Gastrocnemius medialis (tissue), 4 donors: ENCODE measurements around the gene LARP4B.

Experiments
- POLR2A ChIP-seq, 2 donors: fragments of 450-650 bp; IDR thresholded peaks; one replicate each; pipeline ENCODE4 v1.6.1; 2017; ENCODE audit warnings: antibody characterized with exemption in 2 of 2, mild to moderate bottlenecking in 2 of 2, moderate library complexity in 2 of 2
- TF ChIP-seq, protein P1 (sequence below), 5 experiments: fragments of 450-650 bp in 3 of 5; fragments of 200-600 bp in 2 of 5; sonication (generic) in 2 of 5; IDR thresholded peaks in 4 of 5; conservative IDR thresholded peaks in 1 of 5; 1 replicate in 4 of 5; 2 replicates in 1 of 5; pipeline ENCODE4 v1.5.1; 2016 to 2019; ENCODE audit warnings: antibody characterized with exemption in 5 of 5, mild to moderate bottlenecking in 3 of 5, moderate library complexity in 3 of 5

DNA sequence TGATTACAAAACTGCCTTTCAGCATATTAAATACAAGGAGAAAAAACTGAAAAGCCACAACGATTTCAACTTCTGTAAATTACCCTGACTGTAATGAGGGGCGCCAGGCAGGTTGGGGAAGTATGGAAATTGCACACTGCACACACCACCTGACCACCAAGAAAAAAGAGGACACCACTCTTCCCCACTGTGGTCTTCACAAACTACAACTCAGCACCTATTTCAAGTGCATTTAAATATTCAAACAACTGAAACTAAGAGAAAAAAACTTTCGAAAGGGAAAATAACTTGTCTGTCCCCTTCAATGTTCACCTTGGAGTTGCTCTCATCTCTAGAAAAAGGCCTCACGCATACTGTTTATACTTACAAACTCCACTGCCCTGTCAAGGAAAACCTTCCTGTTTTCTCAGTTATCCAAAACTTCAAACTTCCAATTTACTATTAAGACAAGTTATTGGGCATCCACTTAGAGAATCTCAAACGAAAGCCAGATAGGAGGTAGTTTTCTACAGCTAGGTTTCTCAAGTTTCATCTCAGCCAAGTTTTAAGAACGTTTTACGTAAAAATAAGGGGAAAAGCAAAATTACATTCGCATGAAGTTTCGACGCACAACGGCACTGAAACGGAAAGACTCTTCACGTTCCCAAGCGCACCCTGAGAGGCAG is 1.4 kb downstream of the LARP4B start:
- TF ChIP-seq, protein P1, sequence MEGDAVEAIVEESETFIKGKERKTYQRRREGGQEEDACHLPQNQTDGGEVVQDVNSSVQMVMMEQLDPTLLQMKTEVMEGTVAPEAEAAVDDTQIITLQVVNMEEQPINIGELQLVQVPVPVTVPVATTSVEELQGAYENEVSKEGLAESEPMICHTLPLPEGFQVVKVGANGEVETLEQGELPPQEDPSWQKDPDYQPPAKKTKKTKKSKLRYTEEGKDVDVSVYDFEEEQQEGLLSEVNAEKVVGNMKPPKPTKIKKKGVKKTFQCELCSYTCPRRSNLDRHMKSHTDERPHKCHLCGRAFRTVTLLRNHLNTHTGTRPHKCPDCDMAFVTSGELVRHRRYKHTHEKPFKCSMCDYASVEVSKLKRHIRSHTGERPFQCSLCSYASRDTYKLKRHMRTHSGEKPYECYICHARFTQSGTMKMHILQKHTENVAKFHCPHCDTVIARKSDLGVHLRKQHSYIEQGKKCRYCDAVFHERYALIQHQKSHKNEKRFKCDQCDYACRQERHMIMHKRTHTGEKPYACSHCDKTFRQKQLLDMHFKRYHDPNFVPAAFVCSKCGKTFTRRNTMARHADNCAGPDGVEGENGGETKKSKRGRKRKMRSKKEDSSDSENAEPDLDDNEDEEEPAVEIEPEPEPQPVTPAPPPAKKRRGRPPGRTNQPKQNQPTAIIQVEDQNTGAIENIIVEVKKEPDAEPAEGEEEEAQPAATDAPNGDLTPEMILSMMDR (IDR thresholded peaks at IDR 0.05 in 4 of 5, conservative IDR thresholded peaks at IDR 0.05 in 1 of 5): no peak
- no peak for TF ChIP-seq POLR2A (IDR thresholded peaks at IDR 0.05)
